Fibroblast of lung (primary cell): Measurements from ENCODE around the gene ADAM10. TPM values are rescaled to one million over a fixed set of nuclear protein-coding genes. Genes with fewer than 3 reads are reported as not detected.
"Not testable (repeated sequence)": the region's sequence is repeated elsewhere in the genome, so short reads cannot be mapped to it uniquely, and the experiment has no call there.

ENCODE experiments used
- DNase-seq, 2 donors: peaks; one replicate each; pipeline versions ENCODE4 v3.0.0 to v3.0.0-alpha.2; 2010; ENCODE audit warnings: low read depth in 2 of 2
- H2AFZ ChIP-seq: 2 replicates; pipeline ENCODE4 v1.5.1; 2012; ENCODE audit warnings: low read length, control low read depth, inconsistent platforms
- H3K27ac ChIP-seq: 2 replicates; pipeline ENCODE4 v1.5.1; 2011; ENCODE audit warnings: low read length, control low read depth; ENCODE audit not compliant: insufficient read depth
- H3K27me3 ChIP-seq: 2 replicates; pipeline ENCODE4 v1.5.1; 2011; ENCODE audit warnings: mild to moderate bottlenecking, low read length; ENCODE audit not compliant: control insufficient read depth, insufficient read depth
- H3K36me3 ChIP-seq: 2 replicates; pipeline ENCODE4 v1.5.1; 2011; ENCODE audit warnings: low read length; ENCODE audit not compliant: control insufficient read depth, insufficient read depth
- H3K4me1 ChIP-seq: 2 replicates; pipeline ENCODE4 v1.5.1; 2011; ENCODE audit warnings: low read length; ENCODE audit not compliant: control insufficient read depth, insufficient read depth; ENCODE audit errors: extremely low read depth
- H3K4me2 ChIP-seq: 2 replicates; pipeline ENCODE4 v1.5.1; 2011; ENCODE audit warnings: low read length, control low read depth; ENCODE audit not compliant: insufficient read depth; ENCODE audit errors: extremely low read depth
- H3K4me3 ChIP-seq, 4 experiments: fragments of 200-600 bp in 1 of 4; sonication (generic) in 1 of 4; replicated peaks in 1 of 4; 2 replicates each; pipeline ENCODE4 v1.5.1; 2011 to 2016; ENCODE audit warnings: low read length in 4 of 4, low read depth in 3 of 4, mild to moderate bottlenecking in 3 of 4, control low read depth in 2 of 4, inconsistent platforms in 1 of 4, mixed read lengths in 1 of 4; ENCODE audit not compliant: insufficient read depth in 1 of 4; ENCODE audit errors: control extremely low read depth in 1 of 4
- H3K79me2 ChIP-seq: 2 replicates; pipeline ENCODE4 v1.5.1; 2012; ENCODE audit warnings: mild to moderate bottlenecking, low read length, inconsistent platforms; ENCODE audit not compliant: control insufficient read depth, insufficient read depth
- H3K9ac ChIP-seq: 2 replicates; pipeline ENCODE4 v1.5.1; 2011; ENCODE audit warnings: mild to moderate bottlenecking, low read length, control low read depth; ENCODE audit not compliant: insufficient read depth
- H3K9me3 ChIP-seq: 2 replicates; pipeline ENCODE4 v1.5.1; 2012; ENCODE audit warnings: low read depth, low read length; ENCODE audit not compliant: control insufficient read depth, insufficient read depth
- H4K20me1 ChIP-seq: 2 replicates; pipeline ENCODE4 v1.5.1; 2011; ENCODE audit warnings: low read length; ENCODE audit not compliant: control insufficient read depth, insufficient read depth; ENCODE audit errors: extremely low read depth
- CTCF ChIP-seq, 2 donors: IDR thresholded peaks in 1 of 2; conservative IDR thresholded peaks in 1 of 2; 1 replicate in 1 of 2; 2 replicates in 1 of 2; pipeline ENCODE4 v1.5.1; 2011 to 2012; ENCODE audit warnings: low read length in 2 of 2, control low read depth in 1 of 2, inconsistent platforms in 1 of 2, low read depth in 1 of 2, mild to moderate bottlenecking in 1 of 2
- EZH2 ChIP-seq: IDR thresholded peaks from 2 replicates; pipeline ENCODE4 v1.5.1; 2012; ENCODE audit warnings: low read length, control low read depth, mild to moderate bottlenecking; ENCODE audit errors: missing control alignments
- polyA plus RNA-seq, 2 donors: library from polyadenylated mRNA; depleted of rRNA in 1 of 2; stranded (reverse) in 1 of 2; unstranded in 1 of 2; fragments of >200 nt; gene quantifications; 2 replicates each; pipeline ENCODE4 v1.2.1, GENCODE V29; 2011 to 2012; ENCODE audit warnings: missing spikeins in 1 of 2
- total RNA-seq: library from RNA; depleted of rRNA; stranded (reverse); fragments of >200 nt; gene quantifications from 2 replicates; pipeline ENCODE4 v1.2.1, GENCODE V29; 2014

The ADAM10 gene
- total and polyA plus RNA-seq, 2 donors (not counting 1 experiment from before 2014, with no cell fraction given): 224 to 318 TPM

GRCh38 chr15:58770519-58770856, 21.0 kb upstream of the ADAM10 start:
- H3K27ac ChIP-seq: peak overlapping the region; percentile 79
- peak overlapping the region; percentile 48 to 97 (median 59) for H3K4me3 ChIP-seq
- no peaks in the 10 kb centered on the region for H4K20me1 ChIP-seq
- H3K36me3 ChIP-seq: no peaks in the 10 kb centered on the region
- peak overlapping the region; percentile 43 for H3K9ac ChIP-seq
- TF ChIP-seq CTCF (conservative IDR thresholded peaks at IDR 0.05 in 1 of 2, IDR thresholded peaks at IDR 0.05 in 1 of 2; ENCODE audit: low read depth in 1 of 2, low read length in 2 of 2) (peak in 1 of 2 donors; percentile 18), EZH2 (no peak)
- no peaks in the 10 kb centered on the region for H3K27me3 ChIP-seq
- H3K4me2 ChIP-seq: peak overlapping the region; percentile 89
- peaks cover 2% of the 10 kb centered on the region for H3K4me1 ChIP-seq
- peak; percentile 84 to 95 for DNase-seq
- peaks cover 35% of the 10 kb centered on the region for H3K79me2 ChIP-seq
- peak overlapping the region; percentile 70 for H2AFZ ChIP-seq
- no peaks in the 10 kb centered on the region for H3K9me3 ChIP-seq

GRCh38 chr15:58768601-58769004, 19.1 kb upstream of the ADAM10 start:
- peaks cover 23% of the 10 kb centered on the region for H3K79me2 ChIP-seq
- not testable (repeated sequence) for H3K36me3 ChIP-seq, H3K27me3 ChIP-seq, H3K9me3 ChIP-seq, H3K9ac ChIP-seq, H3K4me1 ChIP-seq, H3K4me2 ChIP-seq, DNase-seq, H3K27ac ChIP-seq, H2AFZ ChIP-seq, H4K20me1 ChIP-seq, H3K4me3 ChIP-seq

- Histone ChIP-seq H3K4me2 (no peak overlapping the region), H3K9me3 (no peaks in the 10 kb centered on the region), H3K36me3 (no peaks in the 10 kb centered on the region), H3K9ac (no peak overlapping the region), H3K4me1 (no peaks in the 10 kb centered on the region), H4K20me1 (no peaks in the 10 kb centered on the region), H3K27me3 (no peaks in the 10 kb centered on the region), H2AFZ (no peak overlapping the region), H3K27ac (no peak overlapping the region), H3K79me2 (no peaks in the 10 kb centered on the region), H3K4me3 (no peak overlapping the region)
- TF ChIP-seq EZH2 (no peak), CTCF (conservative IDR thresholded peaks at IDR 0.05 in 1 of 2, IDR thresholded peaks at IDR 0.05 in 1 of 2; ENCODE audit: low read depth in 1 of 2, low read length in 2 of 2) (no peak)
- no peak for DNase-seq
Measured at GRCh38 chr15:58766290-58766689, 16.8 kb upstream of the ADAM10 start.
